ENCODE measurements around the gene SLC26A4. TPM values are rescaled to one million over a fixed set of nuclear protein-coding genes. Genes with fewer than 3 reads are reported as not detected.
A peak's percentile ranks its signal among the peaks of the same experiment; 100 is the strongest.

Gene SLC26A4
- total and polyA plus RNA-seq, 9 of the 15 experiments (the other 6 are each of a cell fraction or from before 2014, with no cell fraction given): 0.09 to 1.2 (median 0.33) TPM

GRCh38 chr7:107743567-107744344 lies 83.1 kb downstream of the SLC26A4 start, which contains the start of gene CBLL1 (continued):
- TF ChIP-seq MEF2A (IDR thresholded peaks at IDR 0.05; ENCODE audit: control insufficient read depth, low read depth, low read length): peak; percentile 54; the same call in 1 of the 2 replicates
- TF ChIP-seq ETS2 (tag; IDR thresholded peaks at IDR 0.05; ENCODE audit: borderline replicate concordance, poor library complexity, severe bottlenecking): no peak
- no peak for TF ChIP-seq SMARCA5 (IDR thresholded peaks at IDR 0.05)
- no peak for TF ChIP-seq TAF15 (IDR thresholded peaks at IDR 0.05; ENCODE audit: low read depth, low read length)
- 0 out of 2 replicates have a peak, but pooled peaks have one; percentile 51 for TF ChIP-seq SMAD3 (CRISPR knock-in tag; conservative IDR thresholded peaks at IDR 0.05)
- no peak for TF ChIP-seq MCM7 (IDR thresholded peaks at IDR 0.05)
- TF ChIP-seq KLF1 (tag; IDR thresholded peaks at IDR 0.05): peak; percentile 88
- TF ChIP-seq ZNF282 (CRISPR knock-in tag; IDR thresholded peaks at IDR 0.05): no peak
- TF ChIP-seq ZBTB1 (CRISPR knock-in tag; IDR thresholded peaks at IDR 0.05; ENCODE audit: borderline replicate concordance, low read depth): peak; percentile 82
- TF ChIP-seq, protein P1, sequence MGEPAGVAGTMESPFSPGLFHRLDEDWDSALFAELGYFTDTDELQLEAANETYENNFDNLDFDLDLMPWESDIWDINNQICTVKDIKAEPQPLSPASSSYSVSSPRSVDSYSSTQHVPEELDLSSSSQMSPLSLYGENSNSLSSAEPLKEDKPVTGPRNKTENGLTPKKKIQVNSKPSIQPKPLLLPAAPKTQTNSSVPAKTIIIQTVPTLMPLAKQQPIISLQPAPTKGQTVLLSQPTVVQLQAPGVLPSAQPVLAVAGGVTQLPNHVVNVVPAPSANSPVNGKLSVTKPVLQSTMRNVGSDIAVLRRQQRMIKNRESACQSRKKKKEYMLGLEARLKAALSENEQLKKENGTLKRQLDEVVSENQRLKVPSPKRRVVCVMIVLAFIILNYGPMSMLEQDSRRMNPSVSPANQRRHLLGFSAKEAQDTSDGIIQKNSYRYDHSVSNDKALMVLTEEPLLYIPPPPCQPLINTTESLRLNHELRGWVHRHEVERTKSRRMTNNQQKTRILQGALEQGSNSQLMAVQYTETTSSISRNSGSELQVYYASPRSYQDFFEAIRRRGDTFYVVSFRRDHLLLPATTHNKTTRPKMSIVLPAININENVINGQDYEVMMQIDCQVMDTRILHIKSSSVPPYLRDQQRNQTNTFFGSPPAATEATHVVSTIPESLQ (CRISPR knock-in tag; IDR thresholded peaks at IDR 0.05): no peak; the same call in 1 of the 2 replicates
- TF ChIP-seq TCF7L2 (IDR thresholded peaks at IDR 0.05; ENCODE audit: low read depth, low read length): peak; percentile 22; the same call in 1 of the 2 replicates
- TF ChIP-seq MXI1 (IDR thresholded peaks at IDR 0.05; ENCODE audit: low read depth, low read length): peak; percentile 51
- TF ChIP-seq, protein P2, sequence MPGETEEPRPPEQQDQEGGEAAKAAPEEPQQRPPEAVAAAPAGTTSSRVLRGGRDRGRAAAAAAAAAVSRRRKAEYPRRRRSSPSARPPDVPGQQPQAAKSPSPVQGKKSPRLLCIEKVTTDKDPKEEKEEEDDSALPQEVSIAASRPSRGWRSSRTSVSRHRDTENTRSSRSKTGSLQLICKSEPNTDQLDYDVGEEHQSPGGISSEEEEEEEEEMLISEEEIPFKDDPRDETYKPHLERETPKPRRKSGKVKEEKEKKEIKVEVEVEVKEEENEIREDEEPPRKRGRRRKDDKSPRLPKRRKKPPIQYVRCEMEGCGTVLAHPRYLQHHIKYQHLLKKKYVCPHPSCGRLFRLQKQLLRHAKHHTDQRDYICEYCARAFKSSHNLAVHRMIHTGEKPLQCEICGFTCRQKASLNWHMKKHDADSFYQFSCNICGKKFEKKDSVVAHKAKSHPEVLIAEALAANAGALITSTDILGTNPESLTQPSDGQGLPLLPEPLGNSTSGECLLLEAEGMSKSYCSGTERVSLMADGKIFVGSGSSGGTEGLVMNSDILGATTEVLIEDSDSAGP (CRISPR knock-in tag; IDR thresholded peaks at IDR 0.05): no peak; the same call in 1 of the 2 replicates
- TF ChIP-seq ZNF316 (IDR thresholded peaks at IDR 0.05): no peak
- TF ChIP-seq FOXA3 (CRISPR knock-in tag; conservative IDR thresholded peaks at IDR 0.05 in 1 of 2, IDR thresholded peaks at IDR 0.05 in 1 of 2): peak; percentile 93 to 97
- TF ChIP-seq FUS (optimal IDR thresholded peaks at IDR 0.05; ENCODE audit: low read depth, low read length): no peak
- TF ChIP-seq ESRRB (CRISPR knock-in tag; IDR thresholded peaks at IDR 0.05; ENCODE audit: borderline replicate concordance): no peak
- peak; percentile 85; the same call in 1 of the 2 replicates for TF ChIP-seq NKRF (IDR thresholded peaks at IDR 0.05; ENCODE audit: borderline replicate concordance)
- TF ChIP-seq HEY1 (CRISPR knock-in tag; IDR thresholded peaks at IDR 0.05; ENCODE audit: borderline replicate concordance): 0 out of 2 replicates have a peak, but pooled peaks have one; percentile 25
- no peak for TF ChIP-seq TFE3 (CRISPR knock-in tag; IDR thresholded peaks at IDR 0.05)
